ENCODE results near the gene VPS72. TPM values are rescaled to one million over a fixed set of nuclear protein-coding genes. Genes with fewer than 3 reads are reported as not detected.

VPS72 gene
- total RNA-seq, 1 experiment from 2014 or later: 68.9 TPM

DNA sequence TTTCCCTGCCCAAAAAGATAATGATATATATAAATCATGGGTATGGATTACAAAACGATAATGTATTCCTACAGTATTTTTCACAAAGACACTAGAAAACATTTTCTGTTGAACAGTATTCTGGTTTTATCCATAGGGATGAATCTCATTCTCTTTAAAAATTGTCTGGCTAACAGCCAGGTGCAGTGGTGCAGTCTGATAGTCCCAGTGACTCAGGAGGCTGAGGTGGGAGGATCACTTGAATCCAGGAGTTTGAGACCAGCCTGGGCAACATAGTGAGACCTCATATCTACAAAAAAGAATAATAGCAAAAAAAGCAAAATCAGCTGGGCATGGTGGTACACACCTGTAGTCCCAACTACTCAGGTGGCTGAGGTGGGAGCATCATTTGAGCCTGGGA lies 31.6 kb upstream of the VPS72 start:
- Histone ChIP-seq H3K4me1 (ENCODE audit: control insufficient read depth in 1 of 2, insufficient read depth in 2 of 2, low read length in 2 of 2) (no peaks in the 10 kb centered on the region), H3K9me2 (ENCODE audit: insufficient read depth) (no peaks in the 10 kb centered on the region), H2AFZ (ENCODE audit: low read depth, low read length, poor library complexity, severe bottlenecking) (no peak overlapping the region), H3K27me3 (ENCODE audit: insufficient read depth, low read length) (no peaks in the 10 kb centered on the region), H3K9ac (ENCODE audit: low read length) (no peak overlapping the region), H3K27ac (ENCODE audit: low read depth, low read length) (no peak overlapping the region), H3K79me2 (ENCODE audit: insufficient read depth, low read length) (peaks cover 85% of the 10 kb centered on the region), H4K20me1 (ENCODE audit: insufficient read depth) (peaks cover 8% of the 10 kb centered on the region; the same call in 1 of the 2 replicates), H3K36me3 (ENCODE audit: control insufficient read depth in 1 of 2, insufficient read depth in 2 of 2, low read length in 2 of 2) (peaks cover 10% of the 10 kb centered on the region in 2 experiments), H3K4me3 (replicated peaks in 1 of 2; ENCODE audit: low read depth in 1 of 2, low read length in 2 of 2) (no peak overlapping the region), H3K4me2 (ENCODE audit: low read length) (no peak overlapping the region), H3K9me3 (ENCODE audit: control insufficient read depth in 1 of 2, insufficient read depth in 1 of 2, low read depth in 1 of 2, low read length in 2 of 2) (no peaks in the 10 kb centered on the region)
- ChIA-PET POLR2A (interaction anchor here (0.6 kb wide), 1 partner anchor 18 kb away, joined by 3 read pairs; no protein-coding TSS in a partner anchor), CTCF (no interaction called here), RAD21 (ENCODE audit: low non-redundant PET in 1 of 2, low total read pairs in 2 of 2, uncharacterized antibody in 2 of 2, unreplicated experiment in 2 of 2) (no interaction called here)
- ATAC-seq: no peak
- DNase-seq (ENCODE audit: low read depth, low spot score): no peak
- intact Hi-C loops (cut with micrococcal nuclease): no loop called here
- TF ChIP-seq RAD21 (IDR thresholded peaks at IDR 0.05; ENCODE audit: low read depth) (no peak), CTCF (IDR thresholded peaks at IDR 0.05 in 2 of 3, conservative IDR thresholded peaks at IDR 0.05 in 1 of 3; ENCODE audit: borderline replicate concordance in 1 of 3, insufficient read depth in 1 of 3, low read depth in 2 of 3, low read length in 2 of 3) (no peak), ELF1 (IDR thresholded peaks at IDR 0.05; ENCODE audit: borderline replicate concordance, low read depth) (no peak), EZH2phosphoT487 (IDR thresholded peaks at IDR 0.05; ENCODE audit: borderline replicate concordance) (no peak), SP1 (IDR thresholded peaks at IDR 0.05; ENCODE audit: low read depth) (no peak), SIN3A (IDR thresholded peaks at IDR 0.05; ENCODE audit: low read depth) (no peak), ZBTB33 (IDR thresholded peaks at IDR 0.05; ENCODE audit: extremely low read depth, insufficient replicate concordance, low read length) (no peak), CEBPB (IDR thresholded peaks at IDR 0.05; ENCODE audit: low read depth) (no peak), ATF3 (IDR thresholded peaks at IDR 0.05) (no peak), EZH2 (IDR thresholded peaks at IDR 0.05) (no peak), ZFX (IDR thresholded peaks at IDR 0.05) (no peak), TCF7L2 (IDR thresholded peaks at IDR 0.05; ENCODE audit: borderline replicate concordance, extremely low read depth, insufficient read depth, insufficient read length) (no peak), POLR2A (IDR thresholded peaks at IDR 0.05; ENCODE audit: borderline replicate concordance, extremely low read depth, insufficient read depth, insufficient read length) (no peak), FOSL1 (IDR thresholded peaks at IDR 0.05; ENCODE audit: low read depth) (no peak), POLR2AphosphoS5 (IDR thresholded peaks at IDR 0.05; ENCODE audit: low read depth, low read length) (no peak), JUND (IDR thresholded peaks at IDR 0.05) (no peak)
- TF ChIP-seq, protein P1, sequence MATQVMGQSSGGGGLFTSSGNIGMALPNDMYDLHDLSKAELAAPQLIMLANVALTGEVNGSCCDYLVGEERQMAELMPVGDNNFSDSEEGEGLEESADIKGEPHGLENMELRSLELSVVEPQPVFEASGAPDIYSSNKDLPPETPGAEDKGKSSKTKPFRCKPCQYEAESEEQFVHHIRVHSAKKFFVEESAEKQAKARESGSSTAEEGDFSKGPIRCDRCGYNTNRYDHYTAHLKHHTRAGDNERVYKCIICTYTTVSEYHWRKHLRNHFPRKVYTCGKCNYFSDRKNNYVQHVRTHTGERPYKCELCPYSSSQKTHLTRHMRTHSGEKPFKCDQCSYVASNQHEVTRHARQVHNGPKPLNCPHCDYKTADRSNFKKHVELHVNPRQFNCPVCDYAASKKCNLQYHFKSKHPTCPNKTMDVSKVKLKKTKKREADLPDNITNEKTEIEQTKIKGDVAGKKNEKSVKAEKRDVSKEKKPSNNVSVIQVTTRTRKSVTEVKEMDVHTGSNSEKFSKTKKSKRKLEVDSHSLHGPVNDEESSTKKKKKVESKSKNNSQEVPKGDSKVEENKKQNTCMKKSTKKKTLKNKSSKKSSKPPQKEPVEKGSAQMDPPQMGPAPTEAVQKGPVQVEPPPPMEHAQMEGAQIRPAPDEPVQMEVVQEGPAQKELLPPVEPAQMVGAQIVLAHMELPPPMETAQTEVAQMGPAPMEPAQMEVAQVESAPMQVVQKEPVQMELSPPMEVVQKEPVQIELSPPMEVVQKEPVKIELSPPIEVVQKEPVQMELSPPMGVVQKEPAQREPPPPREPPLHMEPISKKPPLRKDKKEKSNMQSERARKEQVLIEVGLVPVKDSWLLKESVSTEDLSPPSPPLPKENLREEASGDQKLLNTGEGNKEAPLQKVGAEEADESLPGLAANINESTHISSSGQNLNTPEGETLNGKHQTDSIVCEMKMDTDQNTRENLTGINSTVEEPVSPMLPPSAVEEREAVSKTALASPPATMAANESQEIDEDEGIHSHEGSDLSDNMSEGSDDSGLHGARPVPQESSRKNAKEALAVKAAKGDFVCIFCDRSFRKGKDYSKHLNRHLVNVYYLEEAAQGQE (IDR thresholded peaks at IDR 0.05; ENCODE audit: low read depth): no peak
- BruUV-seq (replicated peaks): no TSS peak

Data from HCT116 (cell line).